ENCODE results near the gene ATP6V1E1. TPM values are rescaled to one million over a fixed set of nuclear protein-coding genes. Genes with fewer than 3 reads are reported as not detected.

Gene ATP6V1E1
- polyA plus RNA-seq, 1 of the 3 experiments (the other 2 are of a cell fraction): 140 TPM

- Histone ChIP-seq H3K27ac (ENCODE audit: low read depth in 2 of 2, low read length in 1 of 2) (no peak overlapping the region), H3K27me3 (ENCODE audit: insufficient read depth) (no peaks in the 10 kb centered on the region), H3K9me2 (no peaks in the 10 kb centered on the region), H3K4me3 (ENCODE audit: low read depth in 2 of 2, low read length in 1 of 2) (no peak overlapping the region), H3K9me3 (no peaks in the 10 kb centered on the region), H3K79me2 (ENCODE audit: insufficient read depth) (peaks cover 42% of the 10 kb centered on the region), H4K20me1 (ENCODE audit: insufficient read depth) (peaks cover 6% of the 10 kb centered on the region; the same call in 1 of the 2 replicates), H3K9ac (no peak overlapping the region), H3K36me3 (replicated peaks in 1 of 2; ENCODE audit: control insufficient read depth in 1 of 2, insufficient read depth in 2 of 2, low read length in 1 of 2) (no peaks in the 10 kb centered on the region), H3F3A (replicated peaks; ENCODE audit: insufficient read depth) (peaks cover 43% of the 10 kb centered on the region), H3K4me2 (no peak overlapping the region), H2AFZ (ENCODE audit: low read depth) (no peak overlapping the region), H3K4me1 (ENCODE audit: control insufficient read depth in 1 of 2, insufficient read depth in 2 of 2, low read depth in 1 of 2, low read length in 1 of 2) (peaks cover 0 to 20% of the 10 kb centered on the region in 2 experiments; a peak in 1 of 4 replicates)
- ChIA-PET CTCF (no interaction called here), POLR2A (no interaction called here)
- DNase-seq: no peak
- TF ChIP-seq, protein P1, sequence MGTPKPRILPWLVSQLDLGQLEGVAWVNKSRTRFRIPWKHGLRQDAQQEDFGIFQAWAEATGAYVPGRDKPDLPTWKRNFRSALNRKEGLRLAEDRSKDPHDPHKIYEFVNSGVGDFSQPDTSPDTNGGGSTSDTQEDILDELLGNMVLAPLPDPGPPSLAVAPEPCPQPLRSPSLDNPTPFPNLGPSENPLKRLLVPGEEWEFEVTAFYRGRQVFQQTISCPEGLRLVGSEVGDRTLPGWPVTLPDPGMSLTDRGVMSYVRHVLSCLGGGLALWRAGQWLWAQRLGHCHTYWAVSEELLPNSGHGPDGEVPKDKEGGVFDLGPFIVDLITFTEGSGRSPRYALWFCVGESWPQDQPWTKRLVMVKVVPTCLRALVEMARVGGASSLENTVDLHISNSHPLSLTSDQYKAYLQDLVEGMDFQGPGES (IDR thresholded peaks at IDR 0.05; ENCODE audit: low read depth, low read length): no peak
- TF ChIP-seq EP300 (IDR thresholded peaks at IDR 0.05; ENCODE audit: borderline replicate concordance in 1 of 2, low read depth in 1 of 2, low read length in 1 of 2) (no peak), GATA2 (CRISPR knock-in tag; IDR thresholded peaks at IDR 0.05) (no peak), TEAD4 (IDR thresholded peaks at IDR 0.05; ENCODE audit: borderline replicate concordance, insufficient read depth) (no peak), GABPA (IDR thresholded peaks at IDR 0.05; ENCODE audit: low read depth) (no peak), USF2 (IDR thresholded peaks at IDR 0.05; ENCODE audit: borderline replicate concordance, low read depth, low read length) (no peak), TAF1 (IDR thresholded peaks at IDR 0.05; ENCODE audit: borderline replicate concordance, low read depth, low read length) (no peak), RXRA (IDR thresholded peaks at IDR 0.05; ENCODE audit: borderline replicate concordance, low read depth) (no peak), NRF1 (IDR thresholded peaks at IDR 0.05; ENCODE audit: low read depth, low read length) (no peak), JUND (IDR thresholded peaks at IDR 0.05) (no peak), SIN3A (IDR thresholded peaks at IDR 0.05; ENCODE audit: borderline replicate concordance, low read depth, low read length) (no peak)
- TF ChIP-seq, protein P2, sequence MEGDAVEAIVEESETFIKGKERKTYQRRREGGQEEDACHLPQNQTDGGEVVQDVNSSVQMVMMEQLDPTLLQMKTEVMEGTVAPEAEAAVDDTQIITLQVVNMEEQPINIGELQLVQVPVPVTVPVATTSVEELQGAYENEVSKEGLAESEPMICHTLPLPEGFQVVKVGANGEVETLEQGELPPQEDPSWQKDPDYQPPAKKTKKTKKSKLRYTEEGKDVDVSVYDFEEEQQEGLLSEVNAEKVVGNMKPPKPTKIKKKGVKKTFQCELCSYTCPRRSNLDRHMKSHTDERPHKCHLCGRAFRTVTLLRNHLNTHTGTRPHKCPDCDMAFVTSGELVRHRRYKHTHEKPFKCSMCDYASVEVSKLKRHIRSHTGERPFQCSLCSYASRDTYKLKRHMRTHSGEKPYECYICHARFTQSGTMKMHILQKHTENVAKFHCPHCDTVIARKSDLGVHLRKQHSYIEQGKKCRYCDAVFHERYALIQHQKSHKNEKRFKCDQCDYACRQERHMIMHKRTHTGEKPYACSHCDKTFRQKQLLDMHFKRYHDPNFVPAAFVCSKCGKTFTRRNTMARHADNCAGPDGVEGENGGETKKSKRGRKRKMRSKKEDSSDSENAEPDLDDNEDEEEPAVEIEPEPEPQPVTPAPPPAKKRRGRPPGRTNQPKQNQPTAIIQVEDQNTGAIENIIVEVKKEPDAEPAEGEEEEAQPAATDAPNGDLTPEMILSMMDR (IDR thresholded peaks at IDR 0.05): no peak
- TF ChIP-seq, protein P3, sequence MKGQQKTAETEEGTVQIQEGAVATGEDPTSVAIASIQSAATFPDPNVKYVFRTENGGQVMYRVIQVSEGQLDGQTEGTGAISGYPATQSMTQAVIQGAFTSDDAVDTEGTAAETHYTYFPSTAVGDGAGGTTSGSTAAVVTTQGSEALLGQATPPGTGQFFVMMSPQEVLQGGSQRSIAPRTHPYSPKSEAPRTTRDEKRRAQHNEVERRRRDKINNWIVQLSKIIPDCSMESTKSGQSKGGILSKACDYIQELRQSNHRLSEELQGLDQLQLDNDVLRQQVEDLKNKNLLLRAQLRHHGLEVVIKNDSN (IDR thresholded peaks at IDR 0.05; ENCODE audit: borderline replicate concordance, low read depth): no peak
- WGBS (ENCODE audit: low lambda C conversion rate): 97% methylated on average over 9 of the region's 9 CpGs
Measured at GRCh38 chr22:17631076-17631565, 2.6 kb upstream of the ATP6V1E1 start.

All from SK-N-SH (cell line).